Measurements from ENCODE around the gene SYTL1.

DNA sequence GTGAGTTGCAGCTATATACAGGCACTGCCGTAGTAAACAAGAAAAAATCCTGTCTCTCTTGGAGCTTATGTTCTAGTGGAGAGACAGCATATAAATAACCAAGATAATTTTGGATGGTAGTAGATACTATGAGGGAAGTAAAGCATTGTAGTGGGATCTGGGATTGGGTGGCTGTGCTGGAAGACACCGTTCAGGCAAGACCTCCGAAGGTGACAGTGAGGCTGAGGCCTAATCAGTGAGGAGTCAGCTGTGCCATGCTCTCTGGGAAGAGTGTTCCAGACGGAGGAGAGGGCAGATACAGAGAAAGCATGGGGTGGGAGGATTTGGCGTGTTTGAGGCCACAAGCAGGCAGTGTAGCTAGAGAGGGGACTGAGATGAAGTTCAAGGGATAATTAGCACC, 13.9 kb upstream of the SYTL1 start:
- TF ChIP-seq, protein P1, sequence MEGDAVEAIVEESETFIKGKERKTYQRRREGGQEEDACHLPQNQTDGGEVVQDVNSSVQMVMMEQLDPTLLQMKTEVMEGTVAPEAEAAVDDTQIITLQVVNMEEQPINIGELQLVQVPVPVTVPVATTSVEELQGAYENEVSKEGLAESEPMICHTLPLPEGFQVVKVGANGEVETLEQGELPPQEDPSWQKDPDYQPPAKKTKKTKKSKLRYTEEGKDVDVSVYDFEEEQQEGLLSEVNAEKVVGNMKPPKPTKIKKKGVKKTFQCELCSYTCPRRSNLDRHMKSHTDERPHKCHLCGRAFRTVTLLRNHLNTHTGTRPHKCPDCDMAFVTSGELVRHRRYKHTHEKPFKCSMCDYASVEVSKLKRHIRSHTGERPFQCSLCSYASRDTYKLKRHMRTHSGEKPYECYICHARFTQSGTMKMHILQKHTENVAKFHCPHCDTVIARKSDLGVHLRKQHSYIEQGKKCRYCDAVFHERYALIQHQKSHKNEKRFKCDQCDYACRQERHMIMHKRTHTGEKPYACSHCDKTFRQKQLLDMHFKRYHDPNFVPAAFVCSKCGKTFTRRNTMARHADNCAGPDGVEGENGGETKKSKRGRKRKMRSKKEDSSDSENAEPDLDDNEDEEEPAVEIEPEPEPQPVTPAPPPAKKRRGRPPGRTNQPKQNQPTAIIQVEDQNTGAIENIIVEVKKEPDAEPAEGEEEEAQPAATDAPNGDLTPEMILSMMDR (IDR thresholded peaks at IDR 0.05) = no peak
- TF ChIP-seq POLR2A (IDR thresholded peaks at IDR 0.05) = no peak
